DND-41 (cell line): Measurements from ENCODE around the gene SLC16A12.

Source experiments
- ATAC-seq: fragments of 200-7000 bp; cut with Tn5 transposase; 3 replicates; pipeline ENCODE4 v1.9.1; 2021; ENCODE audit warnings: low read depth; ENCODE audit not compliant: insufficient read depth
- DNase-seq: peaks from one replicate; pipeline ENCODE4 v3.0.0-alpha.2; 2020
- H2AFZ ChIP-seq: 2 replicates; pipeline ENCODE4 v1.6.0; 2012; ENCODE audit warnings: low read depth, low read length
- H3K27ac ChIP-seq: 2 replicates; pipeline ENCODE4 v1.5.1; 2012; ENCODE audit warnings: low read length, inconsistent platforms
- H3K27me3 ChIP-seq: fragments of 200-600 bp; sonication (generic); 2 replicates; pipeline ENCODE4 v1.6.0; 2012; ENCODE audit warnings: low read length, mild to moderate bottlenecking, inconsistent platforms; ENCODE audit not compliant: insufficient read depth, poor library complexity
- H3K36me3 ChIP-seq: 2 replicates; pipeline ENCODE4 v1.5.1; 2012; ENCODE audit warnings: low read length, inconsistent platforms; ENCODE audit not compliant: insufficient read depth
- H3K4me1 ChIP-seq: 2 replicates; pipeline ENCODE4 v1.5.1; 2012; ENCODE audit warnings: mild to moderate bottlenecking, low read length; ENCODE audit not compliant: insufficient read depth
- H3K4me2 ChIP-seq: 2 replicates; pipeline ENCODE4 v1.6.0; 2012; ENCODE audit warnings: mild to moderate bottlenecking, moderate library complexity, low read length, inconsistent platforms; ENCODE audit not compliant: insufficient read depth
- H3K4me3 ChIP-seq, 2 experiments: fragments of 200-600 bp in 1 of 2; shearing (Covaris generic) in 1 of 2; 2 replicates each; pipeline ENCODE4 v1.5.1; 2012 to 2016; ENCODE audit warnings: inconsistent platforms in 2 of 2, low read length in 2 of 2, mild to moderate bottlenecking in 2 of 2, low read depth in 1 of 2, moderate library complexity in 1 of 2
- H3K79me2 ChIP-seq: 2 replicates; pipeline ENCODE4 v1.6.0; 2012; ENCODE audit warnings: low read length, inconsistent platforms; ENCODE audit not compliant: insufficient read depth
- H3K9ac ChIP-seq: 2 replicates; pipeline ENCODE4 v1.6.0; 2012; ENCODE audit warnings: low read depth, mild to moderate bottlenecking, inconsistent platforms, low read length, moderate library complexity
- H3K9me3 ChIP-seq: 2 replicates; pipeline ENCODE4 v1.5.1; 2012; ENCODE audit warnings: low read length, moderate library complexity, mild to moderate bottlenecking, inconsistent platforms; ENCODE audit not compliant: insufficient read depth, severe bottlenecking
- H4K20me1 ChIP-seq: 2 replicates; pipeline ENCODE4 v1.6.0; 2012; ENCODE audit warnings: low read length; ENCODE audit not compliant: insufficient read depth
- EZH2 ChIP-seq: IDR thresholded peaks from 3 replicates; pipeline ENCODE4 v1.6.1; 2012; ENCODE audit warnings: borderline replicate concordance, low read depth, mild to moderate bottlenecking, moderate library complexity, low read length, inconsistent platforms; ENCODE audit not compliant: severe bottlenecking
- TF ChIP-seq, protein P1 (sequence below): IDR thresholded peaks from 2 replicates; pipeline ENCODE4 v1.5.1; 2012; ENCODE audit warnings: borderline replicate concordance, low read length, moderate library complexity, mild to moderate bottlenecking; ENCODE audit not compliant: poor library complexity, severe bottlenecking; ENCODE audit errors: extremely low read depth

Gene SLC16A12

DNA sequence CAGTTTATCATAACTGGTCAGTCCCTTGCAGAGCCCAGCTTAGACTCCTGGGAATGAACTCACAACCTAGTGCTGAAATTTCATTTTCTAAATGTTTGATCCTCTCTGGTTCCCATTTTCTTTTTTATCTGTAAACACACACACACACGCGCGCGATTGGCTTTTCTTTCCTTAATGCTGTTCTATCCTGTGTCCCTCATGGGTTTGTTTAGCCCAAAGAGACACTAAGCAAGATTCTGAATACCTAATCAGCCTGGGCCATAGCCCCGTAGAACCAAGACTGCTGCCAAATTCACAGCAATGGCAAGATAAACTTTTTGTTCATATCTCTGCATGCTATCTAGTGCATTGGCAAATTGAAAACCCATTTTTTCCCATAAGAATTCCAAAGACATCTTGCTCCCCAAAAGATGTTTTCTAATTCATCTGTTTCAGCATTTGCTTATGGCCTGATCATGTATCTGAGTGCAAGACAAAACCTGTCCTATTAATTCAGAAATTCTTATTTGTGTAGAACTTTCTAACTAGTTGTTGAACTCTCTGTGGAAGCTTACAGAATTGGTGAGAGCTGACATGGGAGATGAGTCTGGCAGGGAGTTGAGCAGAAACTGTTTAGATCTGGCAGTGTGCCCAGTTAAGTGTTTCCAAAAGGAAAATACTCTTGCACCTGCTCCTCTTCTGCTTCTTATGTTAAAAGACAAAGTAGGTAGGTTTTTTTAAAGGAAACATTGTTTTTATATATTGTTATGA lies 144.7 kb downstream of the SLC16A12 start:
- no peaks in the 10 kb centered on the region for H3K36me3 ChIP-seq
- no peak overlapping the region for H2AFZ ChIP-seq
- no peak for TF ChIP-seq EZH2
- TF ChIP-seq, protein P1, sequence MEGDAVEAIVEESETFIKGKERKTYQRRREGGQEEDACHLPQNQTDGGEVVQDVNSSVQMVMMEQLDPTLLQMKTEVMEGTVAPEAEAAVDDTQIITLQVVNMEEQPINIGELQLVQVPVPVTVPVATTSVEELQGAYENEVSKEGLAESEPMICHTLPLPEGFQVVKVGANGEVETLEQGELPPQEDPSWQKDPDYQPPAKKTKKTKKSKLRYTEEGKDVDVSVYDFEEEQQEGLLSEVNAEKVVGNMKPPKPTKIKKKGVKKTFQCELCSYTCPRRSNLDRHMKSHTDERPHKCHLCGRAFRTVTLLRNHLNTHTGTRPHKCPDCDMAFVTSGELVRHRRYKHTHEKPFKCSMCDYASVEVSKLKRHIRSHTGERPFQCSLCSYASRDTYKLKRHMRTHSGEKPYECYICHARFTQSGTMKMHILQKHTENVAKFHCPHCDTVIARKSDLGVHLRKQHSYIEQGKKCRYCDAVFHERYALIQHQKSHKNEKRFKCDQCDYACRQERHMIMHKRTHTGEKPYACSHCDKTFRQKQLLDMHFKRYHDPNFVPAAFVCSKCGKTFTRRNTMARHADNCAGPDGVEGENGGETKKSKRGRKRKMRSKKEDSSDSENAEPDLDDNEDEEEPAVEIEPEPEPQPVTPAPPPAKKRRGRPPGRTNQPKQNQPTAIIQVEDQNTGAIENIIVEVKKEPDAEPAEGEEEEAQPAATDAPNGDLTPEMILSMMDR = no peak
- no peak overlapping the region for H3K27ac ChIP-seq
- DNase-seq (no peak), ATAC-seq (no peak)
- no peak overlapping the region for H3K9ac ChIP-seq
- no peak overlapping the region for H3K4me3 ChIP-seq
- H3K9me3 ChIP-seq = no peaks in the 10 kb centered on the region
- H3K4me2 ChIP-seq = no peak overlapping the region
- peaks cover 19% of the 10 kb centered on the region for H3K4me1 ChIP-seq
- H3K27me3 ChIP-seq = no peaks in the 10 kb centered on the region
- no peaks in the 10 kb centered on the region for H3K79me2 ChIP-seq
- H4K20me1 ChIP-seq = no peaks in the 10 kb centered on the region

DNA sequence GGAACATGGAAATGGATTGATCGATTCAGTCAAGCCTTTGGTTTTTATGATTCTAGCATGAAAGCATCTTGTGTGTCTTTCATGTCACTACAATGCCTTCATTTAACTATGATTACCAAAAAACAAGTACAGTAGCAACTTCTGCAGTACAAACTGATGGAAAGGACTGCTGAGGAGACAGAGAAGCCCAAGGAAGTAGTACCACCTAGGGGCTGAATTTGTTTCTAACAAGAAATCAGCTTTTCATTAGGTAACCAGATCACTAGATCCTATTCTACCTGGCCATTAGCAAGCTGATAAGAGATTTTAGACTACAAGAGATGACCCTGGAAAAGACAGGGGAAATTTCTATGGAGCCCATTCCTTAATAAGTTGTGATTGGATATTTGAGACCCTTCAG lies 146.1 kb downstream of the SLC16A12 start:
- TF ChIP-seq EZH2 = no peak
- TF ChIP-seq, protein P1 = peak; percentile 47
- Histone ChIP-seq H3K27me3 (no peaks in the 10 kb centered on the region), H3K9me3 (no peaks in the 10 kb centered on the region), H3K4me2 (no peak overlapping the region), H3K27ac (no peak overlapping the region), H3K36me3 (no peaks in the 10 kb centered on the region), H3K79me2 (no peaks in the 10 kb centered on the region), H2AFZ (no peak overlapping the region), H4K20me1 (no peaks in the 10 kb centered on the region), H3K4me1 (peaks cover 19% of the 10 kb centered on the region), H3K4me3 (no peak overlapping the region), H3K9ac (no peak overlapping the region)
- no peak for DNase-seq
- ATAC-seq = no peak

DNA sequence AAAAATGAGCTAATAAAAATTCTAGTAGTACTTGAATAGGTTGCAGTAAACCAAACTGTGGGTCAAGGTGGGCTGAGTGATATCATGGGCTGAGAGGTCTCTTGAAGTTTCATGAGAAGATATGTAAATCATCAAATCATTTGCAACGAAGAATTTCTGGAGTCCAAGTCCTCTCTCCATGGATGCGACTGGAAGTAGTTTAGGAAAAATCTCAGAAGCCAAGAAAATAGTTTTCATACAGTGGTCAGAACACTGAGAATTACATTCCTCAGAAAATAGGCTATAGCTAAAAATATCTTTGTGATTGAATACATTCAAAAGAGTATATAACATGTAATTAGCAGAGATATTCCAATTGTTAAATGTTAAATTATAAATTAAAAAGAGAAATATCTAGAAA lies 146.6 kb downstream of the SLC16A12 start:
- DNase-seq = no peak
- Histone ChIP-seq H3K27me3 (no peaks in the 10 kb centered on the region), H3K36me3 (no peaks in the 10 kb centered on the region), H4K20me1 (no peaks in the 10 kb centered on the region), H3K27ac (no peak overlapping the region), H3K4me2 (no peak overlapping the region), H3K4me1 (peaks cover 19% of the 10 kb centered on the region), H3K9ac (no peak overlapping the region), H3K4me3 (no peak overlapping the region), H3K9me3 (no peaks in the 10 kb centered on the region), H2AFZ (no peak overlapping the region), H3K79me2 (no peaks in the 10 kb centered on the region)
- TF ChIP-seq, protein P1 = no peak
- TF ChIP-seq EZH2 = no peak
- ATAC-seq = no peak
